Upper lobe of left lung (tissue), 4 donors: ENCODE results near the gene PIM2.

ENCODE experiments used
- CTCF ChIP-seq, 6 experiments: fragments of 450-650 bp in 4 of 6; fragments of 200-600 bp in 2 of 6; sonication (generic) in 2 of 6; IDR thresholded peaks; one replicate each; pipeline ENCODE4 v1.5.1; 2016 to 2019; ENCODE audit warnings: antibody characterized with exemption in 6 of 6
- POLR2AphosphoS5 ChIP-seq, 2 donors: sonication (generic); formaldehyde crosslinking; IDR thresholded peaks; one replicate each; pipeline ENCODE4 v1.5.1; 2017; ENCODE audit warnings: antibody characterized with exemption in 2 of 2

DNA sequence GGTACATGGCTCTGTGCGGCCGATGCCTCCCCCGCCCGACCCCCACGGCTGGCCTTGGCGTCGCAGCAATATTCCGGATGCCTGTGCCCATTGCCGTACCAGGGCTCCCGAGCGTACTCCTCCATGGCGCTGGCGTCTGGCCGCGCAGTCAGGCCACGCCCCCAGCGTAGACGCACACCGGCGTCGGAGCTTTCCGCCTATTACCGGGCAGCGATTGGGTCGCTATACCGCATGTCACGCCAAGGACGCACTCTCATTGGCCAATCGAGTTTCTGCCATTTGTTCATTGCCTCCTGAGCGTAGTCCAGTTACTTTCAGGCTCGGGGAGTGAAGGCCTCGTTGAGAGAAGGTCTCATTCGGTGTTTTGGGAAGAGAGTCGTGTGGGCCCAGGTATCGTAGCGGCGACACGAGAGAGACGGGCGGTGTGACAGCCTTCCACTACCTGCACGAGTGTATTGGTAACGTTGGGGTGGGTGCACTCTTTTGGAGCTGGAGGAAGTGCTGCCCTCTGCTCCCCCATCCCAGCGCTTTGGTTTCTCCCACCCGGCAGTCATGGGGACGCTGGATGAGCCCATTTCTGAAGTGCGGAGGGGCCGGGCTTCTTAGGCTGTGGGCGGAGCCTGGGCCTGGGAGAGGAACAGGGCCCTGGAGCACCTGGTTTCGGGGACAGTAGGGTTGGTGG lies 21.1 kb downstream of the PIM2 start, which contains the start of the genes PQBP1 and TIMM17B:
- TF ChIP-seq CTCF (IDR thresholded peaks at IDR 0.05): no peak
- TF ChIP-seq POLR2AphosphoS5 (IDR thresholded peaks at IDR 0.05): peak; percentile 75 to 89
